Lung (tissue), 12 donors: ENCODE data around the gene SPIB. TPM values are rescaled to one million over a fixed set of nuclear protein-coding genes. Genes with fewer than 3 reads are reported as not detected.

Experiments
- ATAC-seq: fragments of 200-7000 bp; cut with Tn5 transposase; one replicate; pipeline ENCODE4 v1.9.1; 2020; ENCODE audit warnings: moderate number of reproducible peaks; ENCODE audit not compliant: insufficient read depth, low FRiP score
- DNase-seq, 3 donors: peaks; one replicate each; pipeline ENCODE4 v3.0.0-alpha.2; 2013 to 2017
- H3K27ac ChIP-seq, 2 donors: one replicate each; pipeline ENCODE4 v1.5.1; 2013; ENCODE audit warnings: mild to moderate bottlenecking in 2 of 2, moderate library complexity in 2 of 2, control low read depth in 1 of 2, inconsistent platforms in 1 of 2, low read depth in 1 of 2, low read length in 1 of 2
- H3K27me3 ChIP-seq, 3 donors: one replicate each; pipeline ENCODE4 v1.5.1; 2013; ENCODE audit warnings: low read length in 2 of 3; ENCODE audit not compliant: control insufficient read depth in 3 of 3, insufficient read depth in 3 of 3
- H3K36me3 ChIP-seq, 4 donors: one replicate each; pipeline ENCODE4 v1.5.1; 2013; ENCODE audit warnings: low read length in 4 of 4, mild to moderate bottlenecking in 1 of 4, moderate library complexity in 1 of 4; ENCODE audit not compliant: control insufficient read depth in 4 of 4, insufficient read depth in 4 of 4
- H3K4me1 ChIP-seq, 5 donors: one replicate each; pipeline ENCODE4 v1.5.1; 2013; ENCODE audit warnings: low read length in 5 of 5, mild to moderate bottlenecking in 2 of 5, moderate library complexity in 1 of 5; ENCODE audit not compliant: control insufficient read depth in 5 of 5, insufficient read depth in 5 of 5
- H3K4me3 ChIP-seq: one replicate; pipeline ENCODE4 v1.5.1; 2013; ENCODE audit warnings: mild to moderate bottlenecking, control low read depth, moderate library complexity
- H3K9ac ChIP-seq, 2 donors: one replicate each; pipeline ENCODE4 v1.5.1; 2013; ENCODE audit warnings: low read length in 2 of 2, control low read depth in 1 of 2; ENCODE audit not compliant: insufficient read depth in 1 of 2
- H3K9me3 ChIP-seq, 4 donors: one replicate each; pipeline ENCODE4 v1.5.1; 2013; ENCODE audit warnings: low read length in 3 of 4, mild to moderate bottlenecking in 1 of 4, moderate library complexity in 1 of 4; ENCODE audit not compliant: control insufficient read depth in 4 of 4, insufficient read depth in 3 of 4
- WGBS, 2 donors: extraction: QIAGEN DNeasy Blood & Tissue Kit; methylation state at CpG; one replicate each; pipeline ENCODE4 v1.1.7; 2013; 5-methylcytosine and 5-hydroxymethylcytosine counted together
- polyA plus RNA-seq, 2 donors: library from polyadenylated mRNA; stranded (reverse); fragments of 200-250 nt; gene quantifications; one replicate each; pipeline ENCODE4 v1.2.1, GENCODE V29; 2013
- total RNA-seq, 2 donors: library from RNA; depleted of rRNA in 1 of 2; stranded (reverse); fragments of >200 nt in 1 of 2; gene quantifications; one replicate each; pipeline ENCODE4 v1.2.1, GENCODE V29; 2014 to 2021
- TF ChIP-seq, protein P1 (sequence below): IDR thresholded peaks from 2 replicates; pipeline ENCODE4 v1.5.1; 2012; ENCODE audit warnings: mild to moderate bottlenecking; ENCODE audit errors: control extremely low read depth, extremely low read depth
- donor health status: control.
- donor health status: control.
- donor health status: Bipolar disorder and iron deficiency.
- donor health status: healthy.
- donor health status: DM: yes; HTN: yes; CAD: no.

Gene SPIB
- total and polyA plus RNA-seq, 4 donors: 0.22 to 10.5 (median 0.65) TPM

DNA sequence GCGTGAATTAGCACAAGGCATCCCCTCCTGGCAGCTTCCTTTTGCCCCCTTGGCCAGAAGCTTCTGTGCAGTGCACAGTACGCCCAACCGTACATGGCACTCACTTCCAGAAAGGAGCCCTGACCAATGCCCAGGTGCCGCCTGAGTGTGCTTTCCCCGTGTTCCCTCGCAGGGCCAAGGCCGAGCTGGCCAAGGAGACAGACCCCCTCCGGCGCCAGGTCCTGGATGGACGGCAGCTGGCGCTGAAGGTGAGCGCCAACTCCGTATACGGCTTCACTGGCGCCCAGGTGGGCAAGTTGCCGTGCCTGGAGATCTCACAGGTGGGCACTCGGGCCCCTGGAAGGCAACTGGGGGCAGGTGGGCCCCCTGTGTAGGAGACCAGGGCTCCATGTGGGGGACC lies 9.4 kb upstream of the SPIB start:
- TF ChIP-seq, protein P1, sequence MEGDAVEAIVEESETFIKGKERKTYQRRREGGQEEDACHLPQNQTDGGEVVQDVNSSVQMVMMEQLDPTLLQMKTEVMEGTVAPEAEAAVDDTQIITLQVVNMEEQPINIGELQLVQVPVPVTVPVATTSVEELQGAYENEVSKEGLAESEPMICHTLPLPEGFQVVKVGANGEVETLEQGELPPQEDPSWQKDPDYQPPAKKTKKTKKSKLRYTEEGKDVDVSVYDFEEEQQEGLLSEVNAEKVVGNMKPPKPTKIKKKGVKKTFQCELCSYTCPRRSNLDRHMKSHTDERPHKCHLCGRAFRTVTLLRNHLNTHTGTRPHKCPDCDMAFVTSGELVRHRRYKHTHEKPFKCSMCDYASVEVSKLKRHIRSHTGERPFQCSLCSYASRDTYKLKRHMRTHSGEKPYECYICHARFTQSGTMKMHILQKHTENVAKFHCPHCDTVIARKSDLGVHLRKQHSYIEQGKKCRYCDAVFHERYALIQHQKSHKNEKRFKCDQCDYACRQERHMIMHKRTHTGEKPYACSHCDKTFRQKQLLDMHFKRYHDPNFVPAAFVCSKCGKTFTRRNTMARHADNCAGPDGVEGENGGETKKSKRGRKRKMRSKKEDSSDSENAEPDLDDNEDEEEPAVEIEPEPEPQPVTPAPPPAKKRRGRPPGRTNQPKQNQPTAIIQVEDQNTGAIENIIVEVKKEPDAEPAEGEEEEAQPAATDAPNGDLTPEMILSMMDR: no peak
- no peaks in the 10 kb centered on the region for H3K9me3 ChIP-seq

DNA sequence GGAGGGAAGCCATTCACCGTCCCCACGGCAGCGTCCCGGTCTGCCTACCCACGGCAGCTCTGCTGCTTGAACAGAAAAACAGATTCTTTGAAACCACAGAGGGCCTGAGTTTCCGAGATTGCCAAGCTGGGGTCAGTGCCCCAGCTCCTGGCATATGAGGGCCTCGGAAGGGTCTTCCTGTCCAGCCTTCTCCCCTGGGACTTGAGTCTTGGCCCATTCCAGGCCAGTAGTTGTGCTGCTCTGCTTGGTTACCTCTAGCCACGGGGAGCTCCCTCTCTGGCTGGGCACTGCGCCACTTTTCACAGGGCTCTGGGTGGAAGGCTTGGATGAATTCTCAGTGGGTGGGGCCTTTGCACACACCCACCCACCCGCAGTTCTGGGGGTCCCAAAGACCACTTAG lies 8.6 kb upstream of the SPIB start:
- ATAC-seq: no peak
- TF ChIP-seq, protein P1: no peak
- Histone ChIP-seq H3K9ac (no peak overlapping the region), H3K4me3 (no peak overlapping the region), H3K27me3 (no peaks in the 10 kb centered on the region), H3K36me3 (peaks cover 0 to 41% (median 7%) of the 10 kb centered on the region in 4 donors), H3K9me3 (no peaks in the 10 kb centered on the region), H3K27ac (no peak overlapping the region), H3K4me1 (no peaks in the 10 kb centered on the region)
- WGBS, 2 donors: 91 to 92% methylated on average over 10 of the region's 10 CpGs
- no peak for DNase-seq

More for the DNA sequence above, 9.4 kb upstream of the SPIB start:
- Histone ChIP-seq H3K4me3 (no peak overlapping the region), H3K9ac (no peak overlapping the region), H3K4me1 (no peaks in the 10 kb centered on the region), H3K27me3 (no peaks in the 10 kb centered on the region), H3K27ac (no peak overlapping the region), H3K36me3 (peaks cover 0 to 41% (median 7%) of the 10 kb centered on the region in 4 donors)
- DNase-seq (no peak), ATAC-seq (no peak)
- WGBS, 2 donors: 97 to 98% methylated on average over 17 of the region's 17 CpGs

DNA sequence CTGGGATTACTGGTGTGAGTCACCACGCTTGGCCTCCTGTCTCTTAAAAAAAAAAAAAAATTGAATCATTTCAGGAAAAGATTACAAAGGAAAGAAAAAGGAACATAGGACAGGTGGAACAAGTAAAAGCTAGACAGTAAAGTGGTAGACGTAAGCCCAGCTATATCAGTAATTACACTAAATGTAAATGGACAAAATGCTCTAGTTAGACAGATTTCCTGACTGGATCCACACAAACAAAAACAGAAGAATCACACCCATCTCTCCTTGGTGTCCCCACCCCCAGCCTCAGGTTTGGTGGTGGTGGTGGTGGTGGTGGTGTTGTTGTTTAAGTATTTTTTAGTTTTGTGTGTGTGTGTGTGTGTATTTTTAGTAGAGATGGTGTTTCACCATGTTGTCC lies 6.3 kb upstream of the SPIB start:
- ATAC-seq (no peak), DNase-seq (no peak)
- no peak overlapping the region for H3K9ac ChIP-seq
- H3K9me3 ChIP-seq: no peaks in the 10 kb centered on the region
- H3K27ac ChIP-seq: no peak overlapping the region
- peaks cover 0 to 28% (median 4%) of the 10 kb centered on the region in 4 donors for H3K36me3 ChIP-seq
- H3K4me3 ChIP-seq: no peak overlapping the region
- WGBS, 2 donors: 98 to 100% methylated on average over 2 of the region's 2 CpGs
- no peaks in the 10 kb centered on the region for H3K4me1 ChIP-seq
- TF ChIP-seq, protein P1: no peak
- H3K27me3 ChIP-seq: no peaks in the 10 kb centered on the region

DNA sequence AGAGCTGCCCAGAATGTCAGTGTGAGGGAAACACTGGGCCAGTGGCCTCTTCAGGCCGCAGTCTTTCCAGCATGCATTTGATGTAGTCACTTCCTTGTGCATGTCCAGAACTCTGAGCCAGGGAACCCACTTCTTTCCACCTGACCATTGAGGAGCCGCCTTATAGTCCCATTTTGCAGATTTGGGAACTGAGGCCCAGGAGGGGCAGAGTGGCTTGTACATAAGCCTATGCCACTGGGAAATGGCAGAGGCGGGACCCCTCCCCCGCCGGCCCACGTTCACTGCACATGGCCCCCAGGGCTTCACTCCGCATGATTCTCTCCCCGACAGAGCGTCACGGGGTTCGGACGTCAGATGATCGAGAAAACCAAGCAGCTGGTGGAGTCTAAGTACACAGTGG lies 5.6 kb upstream of the SPIB start:
- Histone ChIP-seq H3K9ac (no peak overlapping the region), H3K9me3 (no peaks in the 10 kb centered on the region), H3K36me3 (peaks cover 0 to 28% (median 4%) of the 10 kb centered on the region in 4 donors), H3K27me3 (no peaks in the 10 kb centered on the region), H3K4me3 (no peak overlapping the region), H3K4me1 (no peaks in the 10 kb centered on the region), H3K27ac (no peak overlapping the region)
- TF ChIP-seq, protein P1: no peak
- 95% methylated on average over 13 of the region's 13 CpGs for WGBS, 2 donors
- ATAC-seq (no peak), DNase-seq (no peak)
